ENCODE data around the gene FADS6. TPM values are rescaled to one million over a fixed set of nuclear protein-coding genes. Genes with fewer than 3 reads are reported as not detected.

Gene FADS6
- total and polyA plus RNA-seq, 2 of the 13 experiments (the other 11 are each of a cell fraction or from before 2014, with no cell fraction given): 0.11 TPM

GRCh38 chr17:74842599-74843351, 50.7 kb downstream of the FADS6 start:
- ATAC-seq (peak; percentile 84), FAIRE-seq (no peak)
- no peak overlapping the region for H3K27ac ChIP-seq (ENCODE audit: extremely low read length, insufficient read depth, low read length)
- TF ChIP-seq ESRRA (CRISPR knock-in tag; IDR thresholded peaks at IDR 0.05; ENCODE audit: low read depth): peak; percentile 32; the same call in 1 of the 2 replicates
- no peak for TF ChIP-seq IRF2 (CRISPR knock-in tag; IDR thresholded peaks at IDR 0.05)
- TF ChIP-seq ZNF292 (CRISPR knock-in tag; IDR thresholded peaks at IDR 0.05; ENCODE audit: borderline replicate concordance, low read depth): no peak
- no peak for TF ChIP-seq CBX2 (IDR thresholded peaks at IDR 0.05; ENCODE audit: low read depth, low read length)
- TF ChIP-seq CBX2 (CRISPR knock-in tag; IDR thresholded peaks at IDR 0.05; ENCODE audit: low read depth): no peak
- TF ChIP-seq MTF2 (CRISPR knock-in tag; IDR thresholded peaks at IDR 0.05; ENCODE audit: borderline replicate concordance): peak; percentile 26; the same call in 1 of the 2 replicates
- no peak for TF ChIP-seq ZBTB44 (CRISPR knock-in tag; IDR thresholded peaks at IDR 0.05)
- no peak for TF ChIP-seq ZBTB42 (CRISPR knock-in tag; IDR thresholded peaks at IDR 0.05)
- no peak for TF ChIP-seq ZNF232 (CRISPR knock-in tag; IDR thresholded peaks at IDR 0.05; ENCODE audit: borderline replicate concordance)
- TF ChIP-seq HMGXB4 (CRISPR knock-in tag; IDR thresholded peaks at IDR 0.05; ENCODE audit: borderline replicate concordance in 1 of 2, low read depth in 1 of 2): peak; percentile 47 to 55; a peak in 1 of 4 replicates
- no peak for TF ChIP-seq FOXC1 (CRISPR knock-in tag; IDR thresholded peaks at IDR 0.05; ENCODE audit: borderline replicate concordance)
- TF ChIP-seq ZNF335 (CRISPR knock-in tag; IDR thresholded peaks at IDR 0.05): no peak
- TF ChIP-seq TAF15 (IDR thresholded peaks at IDR 0.05; ENCODE audit: low read depth, low read length, poor library complexity, severe bottlenecking): peak; percentile 36
- no peak for TF ChIP-seq ZBTB26 (CRISPR knock-in tag; IDR thresholded peaks at IDR 0.05; ENCODE audit: borderline replicate concordance)
- TF ChIP-seq FOXP4 (CRISPR knock-in tag; IDR thresholded peaks at IDR 0.05): no peak

More at GRCh38 chr17:74842599-74843351, 50.7 kb downstream of the FADS6 start:
- no peaks in the 10 kb centered on the region for H4K20me1 ChIP-seq (ENCODE audit: insufficient read depth, low read length)
- ChIA-PET CTCF (ENCODE audit: low intra/inter-chr PET ratio, low total read pairs) (interaction anchor here (1.1 to 1.2 kb wide), 2 partner anchors 19 to 22 kb away, joined by 8 read pairs; no protein-coding TSS in a partner anchor), POLR2A (interaction anchor here (0.6 to 1.9 kb wide), 10 partner anchors 9 to 170 kb away, joined by 3 to 15 read pairs (median 4); partner anchors contain the start of genes FDXR, MRPL58 and RAB37)
- no peak overlapping the region for H2AFZ ChIP-seq (ENCODE audit: low read length)
- no peaks in the 10 kb centered on the region for H3K79me2 ChIP-seq (ENCODE audit: insufficient read depth, low read length)
- H3K36me3 ChIP-seq (replicated peaks in 1 of 2; ENCODE audit: control insufficient read depth in 1 of 2, insufficient read depth in 2 of 2, low read length in 2 of 2): no peaks in the 10 kb centered on the region
- DNase-seq (ENCODE audit: low spot score): peak; percentile 52
- no TSS peak for BruUV-seq (replicated peaks)
- no peaks in the 10 kb centered on the region for H3K9me3 ChIP-seq (ENCODE audit: low read length)
- 8% methylated on average over 17 of the region's 88 CpGs for WGBS (ENCODE audit: low lambda C conversion rate)
- intact Hi-C loops (cut with micrococcal nuclease; ENCODE audit: unreplicated experiment): loop anchor here (2.0 kb wide), 1 partner anchor 20 kb away; no protein-coding TSS in a partner anchor
- H3K4me3 ChIP-seq (replicated peaks in 1 of 3; ENCODE audit: insufficient read depth in 1 of 3, low read depth in 2 of 3, low read length in 3 of 3): peak overlapping the region; percentile 23 to 71 (median 50); a peak in 5 of 6 replicates
- peaks cover 0 to 13% of the 10 kb centered on the region in 2 experiments; a peak in 2 of 5 replicates for H3K27me3 ChIP-seq (ENCODE audit: control insufficient read depth in 1 of 2, insufficient read depth in 2 of 2, low read length in 2 of 2)
- H3K4me1 ChIP-seq (ENCODE audit: insufficient read depth, low read length): peaks cover 16% of the 10 kb centered on the region
- peak overlapping the region; percentile 63 for H3K9ac ChIP-seq (ENCODE audit: insufficient read depth, low read depth, low read length)
- in situ Hi-C loops (cut with HindIII; ENCODE audit: extremely low pct_ligation_motif_present, low pct_unique_long_range_greater_than_20kb): no loop called here
- H3K4me2 ChIP-seq (ENCODE audit: low read depth, low read length): peak overlapping the region; percentile 70
